GM13977 (cell line): Measurements from ENCODE around the gene OR2G6.
"Not testable (repeated sequence)": the region's sequence is repeated elsewhere in the genome, so short reads cannot be mapped to it uniquely, and the experiment has no call there.

Experiments used
- DNase-seq: peaks from one replicate; pipeline ENCODE4 v3.0.0; 2012; ENCODE audit warnings: low spot score
- in situ Hi-C: fragments of 300-500 bp; cut with MboI; formaldehyde crosslinking; loops from one replicate; pipeline ENCODE4 v1.12.0; 2022; ENCODE audit warnings: low sequenced_read_pairs, low pct_unique_long_range_greater_than_20kb, mixed read lengths, inconsistent platforms; ENCODE audit not compliant: unreplicated experiment
- TF ChIP-seq, protein P1 (sequence below): IDR thresholded peaks from 2 replicates; pipeline ENCODE4 v1.5.1; 2012; ENCODE audit warnings: mild to moderate bottlenecking, control low read depth; ENCODE audit not compliant: insufficient read depth; ENCODE audit errors: extremely low read depth, missing control alignments

Gene OR2G6

DNA sequence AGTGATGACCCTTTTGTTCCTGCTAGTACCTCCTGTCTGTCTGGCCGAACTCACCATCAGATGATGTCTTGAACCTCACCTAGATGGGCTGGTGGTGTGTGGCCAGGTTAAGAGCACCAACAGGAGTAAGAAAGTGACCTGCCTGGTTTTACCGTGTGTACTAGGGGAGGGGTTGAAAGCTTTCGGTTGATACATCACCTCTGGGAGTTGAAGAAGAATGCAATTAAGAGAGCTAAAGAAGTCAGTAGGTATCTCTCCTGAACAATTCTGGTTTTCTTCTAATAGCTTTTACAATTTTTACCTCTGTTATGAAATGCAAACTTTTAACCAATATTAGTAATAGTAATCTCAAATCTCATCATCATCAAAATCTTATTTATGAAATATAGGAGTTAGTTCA is 54.8 kb downstream of the OR2G6 start, which contains the start of gene OR2T29:
TSS of gene OR2T29 (minus strand) at position 101 of the 400 bp plus-strand sequence. CDS start 3,281 bp downstream, outside the sequence.
- in situ Hi-C loops, DNase-seq: not testable (repeated sequence)

DNA sequence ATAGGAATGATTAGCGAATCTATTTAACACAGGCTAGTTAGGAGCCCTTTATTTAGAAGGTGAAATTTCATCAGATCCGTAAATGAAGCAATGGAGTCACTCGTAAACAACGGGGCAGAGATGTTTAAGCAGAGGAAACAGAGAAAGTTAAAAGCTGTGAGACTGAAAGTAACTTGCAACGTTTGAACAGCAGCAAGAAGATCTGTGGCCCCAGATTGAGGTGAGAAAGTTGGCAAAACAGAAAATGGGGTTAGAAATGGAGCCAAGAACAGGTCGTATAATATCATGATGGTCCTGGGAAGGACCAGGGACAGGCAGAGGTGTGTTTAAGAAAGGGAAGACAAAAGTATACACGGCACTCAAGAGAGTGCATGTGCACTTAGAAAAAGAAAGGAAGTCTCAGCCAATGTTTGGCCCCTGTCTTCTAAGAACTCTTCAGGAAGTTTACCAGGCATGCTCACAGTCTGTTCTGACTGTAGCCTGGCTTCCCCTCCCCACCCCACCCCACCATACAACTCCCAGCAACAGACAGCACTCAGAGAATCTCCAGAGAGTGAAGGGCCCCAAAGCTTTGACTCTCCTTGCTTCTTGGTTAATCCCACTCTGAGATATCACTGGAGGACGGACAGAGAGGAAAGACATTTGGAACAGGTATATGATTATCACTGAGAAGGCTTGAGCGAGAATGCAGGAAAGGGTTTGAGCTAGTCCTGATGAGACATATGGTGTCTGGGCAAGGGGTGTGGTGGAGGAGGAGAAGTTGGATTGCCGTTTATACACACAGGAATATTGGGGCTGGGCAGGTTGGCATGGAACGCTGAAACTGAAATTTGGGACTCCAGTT is 57.9 kb downstream of the OR2G6 start:
- in situ Hi-C loops, DNase-seq: not testable (repeated sequence)

DNA sequence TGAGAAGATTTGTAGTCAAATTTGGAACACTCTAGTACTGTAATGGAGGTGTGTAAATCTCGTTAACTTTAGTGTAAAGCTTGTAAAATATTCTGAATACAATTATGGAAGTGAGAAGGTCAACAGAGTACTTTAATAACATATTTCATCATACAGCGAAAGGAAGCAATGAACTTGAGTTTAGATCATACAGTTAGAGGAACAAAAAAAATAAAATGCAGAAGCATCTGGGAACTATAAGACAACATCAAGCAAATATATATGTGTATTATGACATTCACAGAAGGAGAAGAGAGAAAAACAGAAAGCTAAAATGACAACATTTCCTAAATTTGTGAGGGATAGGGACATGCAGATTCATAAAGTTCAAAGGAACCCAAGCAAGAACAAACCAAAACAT is 61.2 kb downstream of the OR2G6 start:
- DNase-seq, in situ Hi-C loops: not testable (repeated sequence)

DNA sequence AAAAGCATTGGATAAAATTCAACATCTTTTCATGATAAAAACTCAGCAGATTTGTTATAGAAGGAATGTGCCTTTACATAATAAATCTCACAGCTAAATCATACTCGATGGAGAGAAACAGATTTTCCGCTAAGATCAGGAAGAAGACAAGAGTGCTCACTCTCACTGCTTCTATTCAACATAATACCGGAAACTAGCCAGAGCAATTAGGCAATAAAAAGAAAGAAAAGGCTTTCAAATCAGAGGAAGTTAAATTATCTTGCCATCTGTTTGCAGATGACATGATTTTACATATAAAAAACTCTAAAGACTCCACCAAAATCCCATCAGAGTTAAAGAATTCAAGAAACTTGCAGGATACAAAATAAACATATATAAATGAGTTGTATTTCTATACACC is 62.9 kb downstream of the OR2G6 start:
- in situ Hi-C loops, DNase-seq: not testable (repeated sequence)

DNA sequence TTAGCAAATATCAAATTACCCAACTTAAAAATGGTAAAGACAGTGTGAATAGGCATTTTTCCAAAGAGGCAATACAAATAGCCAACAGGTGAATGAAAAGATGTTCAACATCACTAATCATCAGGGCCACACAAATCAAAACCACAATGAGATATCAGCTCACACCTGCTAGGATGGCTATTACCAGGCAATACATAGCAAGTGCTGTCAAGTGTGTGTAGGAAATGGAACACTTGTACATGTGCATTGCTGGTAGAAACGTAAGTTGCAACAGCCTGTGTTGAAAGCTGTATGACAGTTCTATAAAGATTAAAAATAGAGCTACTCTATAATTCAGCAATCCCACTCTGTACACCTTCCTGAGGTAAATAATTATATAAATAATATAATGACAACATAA is 64.2 kb downstream of the OR2G6 start:
- DNase-seq, in situ Hi-C loops: not testable (repeated sequence)

DNA sequence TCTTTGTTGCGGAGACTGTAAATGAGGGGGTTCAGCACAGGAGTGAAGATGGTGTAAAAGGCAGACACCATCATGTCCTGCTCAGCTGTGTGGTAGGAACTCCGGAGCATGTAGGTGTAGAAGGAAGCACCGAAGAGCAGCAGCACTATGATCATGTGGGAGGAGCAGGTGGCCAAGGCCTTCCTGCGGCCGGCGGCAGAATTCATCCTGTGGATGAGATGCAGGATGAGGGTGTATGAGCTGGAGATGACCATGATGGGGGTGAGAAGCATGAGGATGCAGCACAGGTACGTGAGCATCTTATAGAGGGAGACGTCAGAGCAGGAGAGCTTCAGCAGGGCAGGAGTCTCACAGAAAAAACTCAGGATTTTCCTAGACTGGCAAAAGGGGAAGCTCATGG is 66.0 kb downstream of the OR2G6 start:
- in situ Hi-C loops, DNase-seq: not testable (repeated sequence)

DNA sequence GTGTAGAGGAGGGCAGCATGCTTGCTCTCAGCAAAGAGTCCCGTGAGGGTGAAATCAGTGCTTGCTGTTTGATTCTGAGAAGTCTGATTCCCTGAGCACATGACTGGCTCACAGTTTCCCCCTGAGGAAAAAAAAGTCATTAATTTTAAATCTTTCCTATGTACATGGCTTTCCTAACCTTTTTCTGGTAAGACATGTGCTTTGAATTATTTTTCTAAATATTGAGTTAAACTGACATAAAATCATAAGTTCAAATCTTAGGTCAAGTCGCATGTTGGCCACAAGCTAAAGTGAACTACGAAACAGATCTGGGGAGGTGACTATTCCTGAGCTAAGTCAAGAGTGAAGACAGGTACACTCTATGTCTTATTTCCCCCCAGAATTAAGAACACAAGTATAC is 66.8 kb downstream of the OR2G6 start, which contains the start of gene OR2T34:
TSS of gene OR2T34 (minus strand) at position 101 of the 400 bp plus-strand sequence. CDS start at position 101, 0 bp downstream.
- in situ Hi-C loops, DNase-seq: not testable (repeated sequence)

DNA sequence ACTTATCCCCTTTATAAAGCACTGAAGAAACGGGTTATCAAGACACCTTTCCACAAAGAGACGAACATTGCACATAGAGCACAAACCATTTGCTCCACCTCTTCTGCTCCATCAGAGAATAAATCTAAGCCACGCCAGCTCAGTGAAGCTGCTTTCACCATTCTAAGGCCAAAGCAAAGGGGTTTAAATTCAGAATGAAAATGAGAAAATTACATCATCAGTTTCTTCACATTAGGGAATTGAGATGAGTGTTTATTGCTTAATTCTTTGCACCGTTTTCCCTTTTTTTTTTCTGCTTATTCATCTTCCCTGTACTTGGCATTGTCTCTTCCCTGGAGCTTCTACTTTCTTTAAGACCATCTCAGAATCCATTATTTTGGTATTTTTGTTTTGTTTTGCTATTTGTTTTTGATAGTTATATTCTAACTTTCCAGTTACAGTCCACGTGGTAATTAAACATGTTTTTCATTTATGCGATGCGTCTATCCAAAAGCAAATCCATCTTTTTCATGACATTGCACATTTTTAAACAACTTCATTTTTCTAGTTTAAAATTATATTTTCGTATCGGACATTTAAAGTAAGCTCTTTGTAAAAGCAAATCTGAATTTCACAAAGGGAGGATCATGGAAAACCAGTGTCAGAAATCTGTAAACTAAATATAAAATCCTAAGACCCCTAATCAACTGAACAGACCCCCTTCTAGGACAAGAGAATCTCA is 68.5 kb downstream of the OR2G6 start:
- TF ChIP-seq, protein P1, sequence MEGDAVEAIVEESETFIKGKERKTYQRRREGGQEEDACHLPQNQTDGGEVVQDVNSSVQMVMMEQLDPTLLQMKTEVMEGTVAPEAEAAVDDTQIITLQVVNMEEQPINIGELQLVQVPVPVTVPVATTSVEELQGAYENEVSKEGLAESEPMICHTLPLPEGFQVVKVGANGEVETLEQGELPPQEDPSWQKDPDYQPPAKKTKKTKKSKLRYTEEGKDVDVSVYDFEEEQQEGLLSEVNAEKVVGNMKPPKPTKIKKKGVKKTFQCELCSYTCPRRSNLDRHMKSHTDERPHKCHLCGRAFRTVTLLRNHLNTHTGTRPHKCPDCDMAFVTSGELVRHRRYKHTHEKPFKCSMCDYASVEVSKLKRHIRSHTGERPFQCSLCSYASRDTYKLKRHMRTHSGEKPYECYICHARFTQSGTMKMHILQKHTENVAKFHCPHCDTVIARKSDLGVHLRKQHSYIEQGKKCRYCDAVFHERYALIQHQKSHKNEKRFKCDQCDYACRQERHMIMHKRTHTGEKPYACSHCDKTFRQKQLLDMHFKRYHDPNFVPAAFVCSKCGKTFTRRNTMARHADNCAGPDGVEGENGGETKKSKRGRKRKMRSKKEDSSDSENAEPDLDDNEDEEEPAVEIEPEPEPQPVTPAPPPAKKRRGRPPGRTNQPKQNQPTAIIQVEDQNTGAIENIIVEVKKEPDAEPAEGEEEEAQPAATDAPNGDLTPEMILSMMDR: no peak
- no peak for DNase-seq
- in situ Hi-C loops: no loop called here
